IPS-NIHi7 (cell line): Measurements from ENCODE around the gene PARP9.

Experiments
- DNase-seq: peaks from one replicate; pipeline ENCODE4 v3.0.0; 2012; ENCODE audit warnings: mixed read lengths; ENCODE audit errors: extremely low spot score

Gene PARP9

GRCh38 chr3:122488262-122488973 lies 75.7 kb downstream of the PARP9 start:
- DNase-seq, result no peak

GRCh38 chr3:122484985-122485384 lies 79.1 kb downstream of the PARP9 start:
- no peak for DNase-seq

- no peak for DNase-seq
These were observed 82.7 kb downstream of the PARP9 start for GRCh38 chr3:122481390-122481789.
